GM18502 (cell line): ENCODE results near the gene ZNF219.

Experiments used
- ATAC-seq: cut with Tn5 transposase; IDR thresholded peaks from one replicate; pipeline ENCODE4 v1.9.1; 2021; ENCODE audit warnings: mild to moderate bottlenecking; ENCODE audit not compliant: unreplicated experiment, poor library complexity

Gene ZNF219

DNA sequence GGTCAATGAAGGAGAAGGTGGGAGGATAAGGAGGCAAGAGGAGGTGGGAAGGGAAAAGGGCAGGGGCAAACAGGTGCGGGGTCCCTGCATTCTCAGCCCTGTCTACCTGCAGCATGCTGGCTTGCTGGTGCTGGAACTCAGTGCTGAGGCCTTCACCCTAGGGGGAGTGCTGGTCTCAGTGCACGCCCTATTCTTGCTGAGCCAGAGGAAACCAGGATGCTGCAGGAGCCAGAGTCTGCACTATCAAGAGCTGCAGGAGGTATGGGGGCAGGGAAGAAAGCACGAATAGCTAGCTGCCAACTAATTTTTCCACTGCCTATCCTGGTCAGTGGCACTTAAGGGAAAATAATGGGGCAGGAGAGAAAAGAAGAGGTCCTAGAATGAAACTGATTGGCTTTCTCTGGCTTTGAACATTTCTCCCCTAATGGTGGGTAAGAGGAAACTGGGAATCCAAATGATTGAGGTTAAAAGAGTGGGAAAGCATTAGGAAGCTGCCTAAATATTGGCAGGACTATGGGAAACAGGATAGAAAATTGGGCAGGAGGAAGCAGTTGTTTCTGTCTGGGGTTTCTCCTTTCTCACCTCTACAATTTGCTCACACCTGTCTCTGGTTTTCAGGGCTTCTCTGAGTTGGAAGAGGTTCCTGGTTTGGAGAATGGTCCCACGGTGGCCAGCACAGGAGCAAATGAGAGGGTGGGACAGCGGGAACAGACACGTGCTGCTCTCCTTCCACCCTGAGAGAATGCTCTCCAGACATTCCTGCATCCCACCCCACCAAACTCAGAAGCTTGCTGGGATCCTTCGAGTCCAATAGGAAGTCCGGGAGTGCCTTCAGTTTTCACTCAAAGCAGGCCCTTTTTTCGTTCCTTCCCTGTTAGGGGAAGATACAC lies 4.3 kb upstream of the ZNF219 start:
- no peak for ATAC-seq

DNA sequence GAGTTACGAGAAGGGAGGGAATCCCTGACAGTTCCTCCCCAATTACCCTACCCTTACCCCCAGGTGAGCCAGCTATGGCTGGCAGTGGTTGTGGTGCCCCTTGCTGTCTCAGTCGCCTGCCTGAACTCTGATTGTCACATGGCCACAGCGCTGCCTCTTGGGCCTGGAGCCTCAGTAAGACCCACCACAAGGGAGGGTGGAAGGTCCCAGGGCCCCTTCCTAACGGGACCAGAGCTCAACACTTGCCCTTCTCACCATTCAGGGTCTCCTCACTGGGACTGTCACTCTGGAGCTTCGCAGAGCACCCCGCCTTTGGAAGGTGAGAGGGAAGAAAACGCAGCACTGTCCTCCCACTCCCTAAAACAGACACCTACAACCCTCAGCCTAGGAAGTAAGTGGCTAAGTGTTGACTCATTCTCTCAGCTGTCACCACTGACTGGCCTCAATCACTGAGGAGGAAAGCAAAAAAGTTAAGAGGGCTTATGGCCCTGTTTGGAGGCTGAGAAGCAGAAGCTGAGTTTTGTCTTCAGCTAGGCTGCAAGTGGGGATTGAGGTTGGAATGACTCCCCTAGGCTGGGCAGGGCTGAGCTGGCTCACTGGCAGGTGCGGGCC lies 3.5 kb upstream of the ZNF219 start:
- no peak for ATAC-seq

DNA sequence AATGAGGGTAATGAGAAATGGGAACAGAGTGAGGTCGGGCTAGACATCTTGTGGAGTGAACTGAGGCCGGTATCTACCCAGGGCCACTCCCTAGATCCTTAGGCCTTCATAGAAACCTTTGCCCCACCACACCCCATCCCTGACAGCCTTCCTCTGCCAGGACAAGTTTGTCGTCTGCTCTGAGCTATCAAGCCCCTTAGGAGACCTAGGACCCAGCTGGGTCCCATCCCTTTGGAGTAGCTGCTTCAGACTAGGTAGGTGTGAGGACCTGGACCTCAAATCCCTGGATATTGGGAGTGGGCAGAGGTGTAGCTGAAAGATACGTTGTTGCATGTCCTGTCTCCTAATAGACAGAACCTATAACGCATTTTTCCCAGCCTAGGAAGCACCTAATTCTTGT lies 2.5 kb upstream of the ZNF219 start, which contains the start of gene TMEM253:
Gene TMEM253, plus strand, starts transcription at position 136 of the 400 bp plus-strand sequence. CDS start 278 bp downstream, outside the sequence.
- ATAC-seq, result no peak

DNA sequence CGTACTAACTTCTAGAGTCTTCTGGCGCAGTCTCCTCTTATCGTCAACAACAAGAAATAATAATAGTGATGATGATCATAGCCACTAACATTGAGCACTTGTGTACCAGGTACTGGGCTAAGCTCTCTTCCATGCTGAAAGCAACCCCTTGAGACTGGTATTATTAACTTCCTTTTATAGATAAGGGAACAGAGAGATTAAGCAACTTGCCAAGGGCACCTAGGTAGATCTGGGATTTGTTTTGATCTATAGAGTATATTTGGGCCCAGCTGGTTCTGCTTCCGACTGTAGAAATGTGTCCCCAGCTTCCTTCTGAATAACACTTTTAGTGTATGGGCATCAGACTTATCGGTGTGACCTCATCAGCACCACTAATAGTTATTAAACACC lies 1.1 kb upstream of the ZNF219 start:
- no peak for ATAC-seq

DNA sequence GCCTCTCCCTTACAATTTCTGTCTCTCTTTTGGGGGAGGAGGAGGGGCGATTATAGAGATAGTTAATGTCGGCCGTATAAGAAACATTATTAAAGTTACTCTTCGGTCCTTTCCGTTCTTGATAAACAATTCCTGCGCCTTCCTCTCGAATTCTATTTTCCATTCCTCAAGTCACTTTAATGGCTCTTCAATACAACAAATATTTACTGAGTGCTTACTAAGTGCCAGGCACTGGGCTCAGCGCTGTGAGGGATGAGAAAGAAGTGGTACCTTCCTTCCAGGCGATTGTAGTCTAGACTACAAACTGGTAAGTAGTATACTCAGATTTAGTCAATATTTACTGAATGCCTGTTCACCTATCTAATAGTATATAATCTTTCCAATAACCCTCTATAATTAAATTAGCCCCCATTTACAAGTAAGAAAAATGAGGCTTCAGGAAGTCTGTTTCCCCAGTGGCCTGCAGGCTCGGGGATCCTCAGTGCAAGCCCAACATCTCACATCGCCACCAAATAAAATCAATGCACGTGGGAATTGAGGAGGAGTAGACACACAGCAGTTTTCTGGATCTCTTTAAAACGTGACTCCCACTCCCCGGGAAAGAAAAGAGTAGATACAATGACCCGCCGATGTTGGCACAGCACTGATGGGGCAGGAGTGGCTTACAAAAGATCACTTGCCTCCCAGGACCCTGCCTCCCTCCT lies 589 bp upstream of the ZNF219 start:
- no peak for ATAC-seq

DNA sequence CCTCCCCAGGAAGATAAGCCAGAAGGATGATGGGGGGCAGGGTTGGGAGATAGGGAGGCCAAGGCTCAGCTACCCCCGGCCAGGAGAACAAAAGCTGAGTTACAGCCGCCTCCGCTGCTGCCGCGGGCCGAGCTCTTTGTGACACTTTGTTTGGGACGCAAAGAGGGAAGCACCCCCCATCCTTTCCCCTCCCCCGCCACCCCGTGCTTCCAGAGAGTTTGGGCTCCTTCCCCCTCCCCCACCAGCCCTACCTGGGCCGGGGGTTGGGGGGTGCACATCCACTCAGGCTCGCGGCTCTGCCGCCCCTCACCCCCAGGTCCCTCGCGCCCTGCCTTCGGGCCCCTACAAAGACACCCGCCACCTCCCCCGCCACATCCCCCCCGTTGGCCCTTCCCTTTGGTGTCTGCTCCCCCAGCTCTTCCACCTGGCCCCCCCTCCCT lies 799 bp downstream of the ZNF219 start:
- ATAC-seq, result no peak

DNA sequence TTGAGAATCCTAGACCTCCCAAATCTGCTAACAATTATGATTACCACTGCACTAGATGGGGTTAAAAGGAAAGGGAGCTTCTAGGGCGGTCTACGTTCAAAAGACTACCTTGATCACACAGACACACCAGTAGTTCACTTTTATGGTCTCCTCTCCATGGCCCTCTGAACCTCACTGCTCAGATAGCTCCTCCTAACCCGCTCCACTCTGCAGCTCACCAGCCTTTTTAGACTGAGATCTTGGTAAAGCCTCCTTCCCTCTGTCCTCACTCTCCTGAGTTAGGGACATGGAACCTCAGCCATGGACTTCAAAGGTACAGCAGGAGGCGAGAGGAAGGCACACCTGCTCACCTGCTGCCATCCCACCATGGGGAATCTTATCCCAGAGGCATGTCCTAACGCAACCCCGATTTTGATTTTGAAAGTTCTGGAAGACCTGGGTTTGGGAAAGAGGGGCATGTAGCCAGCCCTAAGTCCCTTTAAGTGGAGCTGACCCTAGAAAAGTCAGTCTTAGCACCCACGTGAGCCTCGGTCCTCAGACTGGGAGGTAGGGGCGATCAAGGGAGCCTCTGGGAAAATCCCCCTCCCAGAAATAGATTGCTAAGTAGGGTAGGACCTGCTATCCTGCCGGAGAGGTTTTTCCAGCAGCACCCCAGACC lies 1.3 kb downstream of the ZNF219 start:
- no peak for ATAC-seq

DNA sequence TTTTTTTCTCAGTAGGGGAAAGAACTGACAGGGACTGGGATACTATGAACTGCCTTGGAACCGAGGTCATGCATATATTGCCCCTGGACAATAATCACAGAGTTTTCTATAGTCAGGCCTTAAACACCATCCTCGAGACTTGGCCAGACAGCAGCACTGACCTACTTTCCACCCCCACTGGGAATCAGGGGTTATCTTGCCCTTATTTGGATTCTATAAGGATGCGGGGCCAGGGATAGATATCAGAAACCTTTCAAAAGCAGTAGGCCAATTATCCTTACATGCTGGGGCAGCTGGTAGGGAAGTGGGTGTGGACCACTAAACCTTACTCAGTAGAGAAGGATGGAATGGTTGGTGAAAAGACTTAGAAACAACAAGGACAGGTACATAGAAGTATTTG lies 2.0 kb downstream of the ZNF219 start:
- no peak for ATAC-seq

DNA sequence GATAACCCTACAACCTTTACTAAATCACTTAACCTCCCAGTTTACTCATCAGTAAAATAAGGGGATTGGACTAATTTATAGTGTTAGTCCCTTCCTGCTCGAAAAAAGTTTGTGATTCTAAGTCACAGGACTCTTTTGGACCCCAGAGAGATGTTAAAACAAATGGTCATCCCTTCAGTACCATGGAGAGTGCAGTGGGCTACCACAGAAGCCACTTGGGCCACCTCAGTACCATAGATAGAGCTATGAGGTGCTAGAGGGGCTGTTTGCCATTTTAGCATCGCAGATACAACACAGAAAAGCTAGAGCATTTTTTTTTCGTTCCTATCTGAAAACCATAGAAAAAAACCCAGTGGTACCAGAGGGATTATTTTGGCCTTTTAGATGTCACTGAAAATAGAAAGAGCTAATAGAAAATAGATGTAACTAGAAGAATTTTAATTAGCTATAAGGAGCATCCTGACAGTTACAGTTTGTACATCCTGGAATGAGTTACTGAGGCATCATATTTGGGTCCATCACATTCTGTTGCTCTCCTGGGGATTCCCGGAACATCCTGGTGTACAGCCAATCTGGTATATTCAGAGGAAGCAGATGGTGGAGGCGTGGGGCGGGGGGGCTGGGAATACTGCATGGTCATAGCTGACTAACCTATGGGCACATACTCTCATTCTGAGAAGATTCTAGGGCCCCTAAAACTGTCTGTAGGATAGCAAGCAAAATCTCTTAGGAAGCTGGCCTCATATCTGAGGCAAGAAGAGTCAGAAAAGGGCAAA lies 2.8 kb downstream of the ZNF219 start:
- no peak for ATAC-seq

DNA sequence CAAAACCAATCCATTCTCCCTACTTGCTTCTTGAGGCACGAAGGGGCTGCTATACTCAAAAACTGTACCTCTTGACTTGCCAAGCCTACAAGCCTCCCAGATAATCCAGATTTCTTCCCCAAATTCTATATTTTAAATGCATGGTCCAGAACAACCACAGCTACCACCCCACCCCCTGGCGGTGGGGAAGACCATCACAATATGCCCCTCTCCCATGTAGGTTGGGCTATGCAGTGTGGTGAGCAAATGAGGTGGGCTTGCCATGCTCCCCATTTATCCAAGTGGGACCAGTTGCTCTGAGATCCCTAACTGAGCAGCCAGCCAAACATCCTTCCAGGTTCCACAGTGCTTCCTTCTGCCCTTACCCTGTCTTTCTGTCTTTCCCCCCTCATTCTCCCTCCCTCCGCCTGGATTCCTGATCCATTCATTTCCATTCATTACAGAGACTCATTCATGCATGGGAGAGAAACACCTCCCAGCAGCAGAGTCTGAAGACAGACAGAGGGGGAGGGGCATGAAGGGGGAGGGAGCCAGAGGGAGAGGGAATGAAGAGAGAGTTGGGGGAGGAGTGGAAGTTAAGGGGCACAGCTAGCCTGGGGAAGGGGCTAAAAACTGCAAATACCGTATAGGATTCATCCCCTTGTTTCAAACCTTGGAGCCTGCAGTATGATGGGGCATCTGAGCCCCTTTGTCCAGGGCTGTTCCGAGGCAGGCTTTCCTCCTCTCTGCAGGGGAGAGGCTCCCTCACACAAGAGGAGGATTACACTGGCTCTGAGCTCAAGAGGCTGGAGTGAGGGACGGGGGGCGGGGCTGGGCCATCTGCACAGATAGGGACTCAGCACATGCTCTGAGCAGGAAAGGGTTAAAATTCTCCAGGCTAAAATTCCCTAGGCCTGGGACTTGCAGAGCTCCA lies 4.4 kb downstream of the ZNF219 start:
- ATAC-seq, result no peak

DNA sequence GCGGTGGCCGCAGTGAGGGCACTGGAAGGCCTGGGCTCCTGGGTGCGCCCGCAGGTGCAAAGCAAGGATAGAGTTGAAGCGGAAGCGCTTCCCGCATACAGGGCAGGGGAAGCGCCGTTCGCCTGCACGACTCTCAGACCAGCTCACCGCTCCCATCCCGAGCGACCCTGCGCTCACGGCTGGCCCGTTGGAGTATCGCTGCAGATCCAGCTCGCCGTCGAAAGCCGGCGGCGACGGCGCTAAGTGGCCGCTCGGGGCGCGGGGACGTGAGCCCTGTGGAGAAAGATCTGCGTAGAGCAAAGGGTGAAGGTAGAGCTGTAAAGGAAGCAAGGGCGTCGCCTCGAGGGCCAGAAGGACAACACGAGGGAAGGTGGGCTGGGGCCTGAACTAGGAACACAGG lies 5.4 kb downstream of the ZNF219 start:
- ATAC-seq, result no peak

DNA sequence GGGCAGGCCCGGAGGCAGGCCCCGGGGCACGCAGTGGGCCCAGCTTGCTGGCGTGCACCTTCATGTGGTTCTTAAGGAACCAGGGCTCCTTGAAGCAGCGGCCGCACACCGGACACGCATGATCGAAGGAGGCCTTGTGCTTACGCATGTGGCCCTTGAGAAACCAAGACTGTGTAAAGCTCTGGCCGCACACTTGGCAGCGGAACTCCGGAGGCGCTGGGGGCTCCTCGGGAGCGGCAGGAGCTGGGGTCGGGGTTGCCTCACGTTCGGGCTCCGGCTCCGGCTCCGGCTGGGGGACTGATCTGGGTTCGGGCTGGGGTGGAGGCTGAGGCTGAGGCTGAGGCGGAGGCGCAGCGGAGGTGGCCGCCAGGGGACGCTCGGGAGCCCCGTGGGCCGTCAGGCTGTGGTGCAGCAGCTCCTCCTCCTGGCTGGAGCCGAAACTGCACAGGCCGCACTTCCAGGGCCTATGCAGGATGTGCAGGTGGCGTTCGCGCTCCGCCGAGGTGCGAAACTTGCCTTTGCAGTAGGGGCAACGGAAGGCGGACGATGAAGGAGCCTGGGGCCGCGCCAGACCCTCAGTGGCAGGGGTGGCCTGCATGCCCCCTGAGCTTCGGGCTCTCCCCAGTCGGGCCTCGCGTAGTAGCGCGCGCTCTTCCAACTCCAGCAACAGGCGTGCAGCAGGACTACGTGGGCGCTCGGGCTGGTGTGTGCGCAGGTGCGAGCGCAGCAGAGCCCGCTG lies 6.0 kb downstream of the ZNF219 start:
- ATAC-seq, result peak; percentile 92

DNA sequence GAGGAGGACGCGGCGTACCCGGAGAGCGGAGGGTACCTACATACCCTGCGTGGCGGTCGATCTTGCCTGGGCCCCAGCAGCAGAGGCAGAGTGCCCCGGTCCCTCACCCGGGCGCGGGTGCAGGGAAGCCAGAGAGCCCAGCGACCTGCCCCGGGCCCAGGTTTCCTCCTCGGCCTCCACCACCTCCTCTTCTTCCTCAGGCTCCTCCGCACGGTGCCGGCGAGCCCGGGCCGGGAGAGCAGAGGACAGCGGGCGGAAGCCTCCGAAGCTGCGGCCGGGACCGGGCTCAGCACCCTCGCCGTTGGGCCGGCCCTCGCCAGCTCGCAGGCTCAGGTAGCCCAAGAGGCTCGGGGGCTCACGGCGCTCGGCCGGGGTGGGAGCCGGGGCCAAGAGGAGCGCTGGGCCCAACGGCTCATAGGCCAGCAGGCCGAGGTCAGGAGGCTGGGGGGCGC lies 6.6 kb downstream of the ZNF219 start:
- no peak for ATAC-seq

DNA sequence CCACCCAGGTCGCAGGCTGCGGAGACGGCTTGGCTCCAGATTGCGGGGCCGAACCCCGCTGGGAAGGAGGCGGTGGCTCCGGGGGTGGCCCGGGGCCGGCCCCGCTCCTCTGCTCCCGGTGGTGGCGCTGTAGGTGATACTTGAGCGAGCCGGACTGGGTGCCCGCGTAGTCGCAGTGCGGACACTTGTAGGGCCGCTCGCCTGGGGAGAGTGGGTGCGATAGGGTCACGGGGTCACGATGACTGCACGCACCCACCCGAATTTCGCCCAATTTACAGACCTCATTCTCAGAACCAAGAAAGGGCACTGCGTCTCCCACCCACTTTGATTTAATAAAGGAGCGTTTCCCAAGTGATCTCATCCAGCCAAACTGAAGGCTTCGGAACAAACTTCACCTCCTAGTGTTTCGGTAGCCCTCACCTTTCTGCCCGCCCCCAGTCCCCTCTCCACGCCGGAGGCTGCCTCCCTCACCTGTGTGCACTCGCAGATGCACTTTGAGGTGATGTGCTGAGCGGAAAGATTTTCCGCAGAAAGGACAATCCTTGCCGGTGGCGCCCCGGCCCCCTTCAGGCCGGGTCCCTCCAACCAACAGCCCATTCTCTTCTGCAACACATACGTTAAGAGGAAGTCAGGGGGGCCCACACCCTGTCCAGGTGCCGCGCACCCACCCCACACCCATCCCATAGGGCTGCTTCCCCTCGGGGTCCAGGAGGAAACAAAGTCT lies 7.4 kb downstream of the ZNF219 start:
- no peak for ATAC-seq

DNA sequence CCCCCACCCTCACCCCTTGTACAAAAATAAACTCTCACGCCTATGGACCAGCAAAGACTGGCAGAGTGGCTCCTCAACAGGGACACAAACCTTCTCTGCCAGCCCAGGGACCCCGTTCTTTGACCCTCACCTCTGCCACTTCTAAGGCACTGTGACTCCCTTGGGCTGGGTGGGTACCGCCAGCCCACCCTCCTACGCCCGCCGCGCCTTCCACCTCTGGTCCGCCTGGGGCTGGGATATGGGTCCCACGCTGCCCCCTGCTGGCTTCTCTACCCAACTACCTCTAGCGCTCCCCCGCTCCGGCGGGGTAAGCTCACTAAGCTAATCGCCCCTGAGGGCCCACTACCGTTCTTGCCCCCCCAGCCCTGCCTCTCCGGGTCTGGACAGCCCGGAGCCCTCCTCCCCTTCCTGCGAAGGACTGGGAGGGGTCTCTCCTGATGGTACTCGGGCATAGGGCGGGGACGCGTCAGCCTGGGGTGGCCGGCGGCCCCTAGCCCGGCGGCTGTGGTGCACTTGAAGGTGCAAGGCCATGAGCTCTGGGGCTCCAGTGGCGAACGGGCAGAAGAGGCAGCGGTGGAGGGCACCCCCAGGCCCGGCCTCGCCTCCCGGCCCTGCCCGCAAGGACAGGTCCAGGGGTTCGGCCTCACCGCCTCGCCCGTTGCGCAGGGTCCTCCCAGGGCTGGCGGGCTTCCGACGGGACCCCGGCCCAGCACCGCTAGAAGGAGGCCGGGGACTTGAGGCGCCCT lies 8.1 kb downstream of the ZNF219 start:
- no peak for ATAC-seq

DNA sequence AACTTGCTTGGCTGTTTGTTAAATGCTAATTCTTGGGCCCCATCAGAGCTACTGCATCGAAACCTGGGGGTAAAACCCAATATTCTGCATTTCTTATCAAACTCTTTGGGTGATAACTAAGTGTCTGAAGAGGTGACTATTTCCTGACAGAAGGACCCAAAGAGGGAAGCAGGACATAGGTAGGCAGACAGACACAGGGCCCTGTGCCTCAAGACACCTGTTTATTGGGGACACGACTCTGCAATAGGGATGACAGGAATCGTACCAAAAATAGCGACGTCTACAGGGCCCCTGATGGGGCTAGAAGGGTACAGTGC lies 8.6 kb downstream of the ZNF219 start:
- ATAC-seq, result no peak

DNA sequence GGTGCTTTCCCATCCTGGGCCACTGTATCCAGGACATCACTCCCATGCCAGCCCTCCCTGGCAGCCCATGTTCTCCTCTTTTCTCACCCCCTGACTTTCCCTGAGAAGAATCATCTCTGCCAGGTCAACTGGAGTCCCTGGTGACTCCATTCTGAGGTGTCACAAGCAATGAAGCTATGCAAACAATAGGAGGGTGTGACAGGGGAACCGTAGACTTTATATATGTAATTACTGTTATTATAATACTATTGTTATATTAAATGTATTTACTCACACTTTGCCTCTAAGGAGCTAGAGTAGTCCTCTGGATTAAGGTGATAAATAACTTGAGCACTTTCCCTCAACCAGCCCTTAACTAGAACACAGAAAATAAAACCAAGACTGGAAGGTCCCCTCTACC lies 9.2 kb downstream of the ZNF219 start:
- no peak for ATAC-seq
